HCT116 (cell line): ENCODE results near the gene TMEM135. TPM values are rescaled to one million over a fixed set of nuclear protein-coding genes. Genes with fewer than 3 reads are reported as not detected.

Experiments used
- ATAC-seq: fragments of 200-7000 bp; cut with Tn5 transposase; 2 replicates; pipeline ENCODE4 v1.9.1; 2020; ENCODE audit warnings: mild to moderate bottlenecking, moderate library complexity
- BruUV-seq: library from RNA; stranded (reverse); fragments of 400-500 nt; replicated peaks from 2 replicates; lab custom pipeline; 2021; lab: Mats Ljungman, UMichigan
- CTCF ChIA-PET: fragments of 300-600 bp; sonication (Branson Sonifier 250); formaldehyde crosslinking; loops from one replicate; lab custom pipeline; 2021; ENCODE audit warnings: antibody characterized with exemption; lab: Charles Lee
- POLR2A ChIA-PET: fragments of 300-600, 350-600 bp; sonication (Branson Sonifier 250); formaldehyde crosslinking; loops from one replicate; lab custom pipeline; 2021; ENCODE audit warnings: antibody characterized with exemption; lab: Charles Lee
- RAD21 ChIA-PET, 2 experiments: fragments of 300-600 bp; sonication (Branson Sonifier 250); formaldehyde crosslinking; loops; one replicate each; lab custom pipeline; 2023; ENCODE audit warnings: low total read pairs in 2 of 2; ENCODE audit not compliant: uncharacterized antibody in 2 of 2, unreplicated experiment in 2 of 2, low non-redundant PET in 1 of 2; lab: Charles Lee
- DNase-seq: peaks from one replicate; pipeline ENCODE4 v3.0.0-alpha.2; 2010; ENCODE audit warnings: low read depth, low spot score
- H2AFZ ChIP-seq: fragments of 200-600 bp; shearing (Covaris generic), sonication (generic); 2 replicates; pipeline ENCODE4 v1.6.1; 2017; ENCODE audit warnings: low read depth, mixed run types, mixed read lengths, antibody characterized with exemption, low read length; ENCODE audit not compliant: poor library complexity, severe bottlenecking
- H3K27ac ChIP-seq: 2 replicates; pipeline ENCODE4 v1.5.1; 2012; ENCODE audit warnings: low read depth, low read length
- H3K27me3 ChIP-seq: fragments of 200-600 bp; sonication (generic); 2 replicates; pipeline ENCODE4 v1.6.1; 2016; ENCODE audit warnings: mixed run types, low read length, mixed read lengths; ENCODE audit not compliant: insufficient read depth
- H3K36me3 ChIP-seq, 2 experiments: fragments of 200-500 bp in 1 of 2; fragments of 200-600 bp in 1 of 2; sonication (Bioruptor generic) in 1 of 2; sonication (generic) in 1 of 2; 2 replicates each; pipeline versions ENCODE4 v1.5.1 to v1.6.1; 2014 to 2016; ENCODE audit warnings: low read length in 2 of 2, inconsistent platforms in 1 of 2, mixed read lengths in 1 of 2, mixed run types in 1 of 2; ENCODE audit not compliant: insufficient read depth in 2 of 2, control insufficient read depth in 1 of 2
- H3K4me1 ChIP-seq, 2 experiments: fragments of 200-600 bp in 1 of 2; sonication (generic) in 1 of 2; 2 replicates each; pipeline versions ENCODE4 v1.5.1 to v1.6.1; 2012 to 2017; ENCODE audit warnings: low read length in 2 of 2, inconsistent platforms in 1 of 2, mild to moderate bottlenecking in 1 of 2, mixed read lengths in 1 of 2, mixed run types in 1 of 2, moderate library complexity in 1 of 2; ENCODE audit not compliant: insufficient read depth in 2 of 2, control insufficient read depth in 1 of 2
- H3K4me2 ChIP-seq: fragments of 200-600 bp; sonication (generic); 2 replicates; pipeline ENCODE4 v1.6.1; 2017; ENCODE audit warnings: mixed run types, low read length, mixed read lengths
- H3K4me3 ChIP-seq, 2 experiments: fragments of 200-600 bp in 1 of 2; sonication (generic) in 1 of 2; replicated peaks in 1 of 2; 2 replicates each; pipeline ENCODE4 v1.5.1; 2011 to 2016; ENCODE audit warnings: low read length in 2 of 2, control low read depth in 1 of 2, low read depth in 1 of 2, mild to moderate bottlenecking in 1 of 2, mixed read lengths in 1 of 2, mixed run types in 1 of 2
- H3K79me2 ChIP-seq: fragments of 200-600 bp; sonication (generic); 2 replicates; pipeline ENCODE4 v1.6.1; 2017; ENCODE audit warnings: mild to moderate bottlenecking, mixed run types, low read length, moderate library complexity, mixed read lengths; ENCODE audit not compliant: insufficient read depth
- H3K9ac ChIP-seq: fragments of 200-600 bp; sonication (generic); 2 replicates; pipeline ENCODE4 v1.6.1; 2016; ENCODE audit warnings: low read length, mixed read lengths
- H3K9me2 ChIP-seq: fragments of 200-600 bp; sonication (generic), shearing (Covaris generic); 2 replicates; pipeline ENCODE4 v1.6.1; 2017; ENCODE audit warnings: mixed run types, mild to moderate bottlenecking, moderate library complexity; ENCODE audit not compliant: insufficient read depth
- H3K9me3 ChIP-seq, 2 experiments: fragments of 200-500 bp in 1 of 2; fragments of 200-600 bp in 1 of 2; sonication (Bioruptor generic) in 1 of 2; sonication (generic) in 1 of 2; 2 replicates each; pipeline ENCODE4 v1.6.1; 2014 to 2017; ENCODE audit warnings: low read length in 2 of 2, mixed read lengths in 2 of 2, inconsistent platforms in 1 of 2, low read depth in 1 of 2, mild to moderate bottlenecking in 1 of 2, mixed run types in 1 of 2, moderate library complexity in 1 of 2; ENCODE audit not compliant: control insufficient read depth in 1 of 2, insufficient read depth in 1 of 2
- H4K20me1 ChIP-seq: fragments of 200-600 bp; sonication (generic), shearing (Covaris generic); 2 replicates; pipeline ENCODE4 v1.6.1; 2017; ENCODE audit warnings: mixed run types, mild to moderate bottlenecking, moderate library complexity; ENCODE audit not compliant: insufficient read depth
- CBX3 ChIP-seq: IDR thresholded peaks from 2 replicates; pipeline ENCODE4 v1.6.1; 2012; ENCODE audit warnings: low read depth
- EZH2 ChIP-seq: fragments of 200-600 bp; sonication (generic); IDR thresholded peaks from 2 replicates; pipeline ENCODE4 v1.6.1; 2017; ENCODE audit warnings: antibody characterized with exemption, mixed run types
- JUND ChIP-seq: IDR thresholded peaks from 2 replicates; pipeline ENCODE4 v1.6.1; 2012
- POLR2AphosphoS5 ChIP-seq: IDR thresholded peaks from 2 replicates; pipeline ENCODE4 v1.6.1; 2011; ENCODE audit warnings: mild to moderate bottlenecking, low read depth, low read length, moderate library complexity
- YY1 ChIP-seq: IDR thresholded peaks from 2 replicates; pipeline ENCODE4 v1.6.1; 2011; ENCODE audit warnings: low read length, low read depth, moderate library complexity, mild to moderate bottlenecking; ENCODE audit not compliant: insufficient replicate concordance; ENCODE audit errors: extremely low read depth
- ZFX ChIP-seq: fragments of 450-650 bp; IDR thresholded peaks from 2 replicates; pipeline ENCODE4 v1.6.1; 2017
- intact Hi-C: fragments of 100-400 bp; cut with micrococcal nuclease; formaldehyde crosslinking; loops from 2 replicates; pipeline ENCODE4 v1.10.0; 2022
- total RNA-seq: library from RNA; stranded (reverse); gene quantifications from one replicate; pipeline ENCODE4 v1.2.1, GENCODE V29; 2021; ENCODE audit not compliant: unreplicated experiment
- TF ChIP-seq, protein P1 (sequence below), 3 experiments: fragments of 200-600 bp in 1 of 3; sonication (generic) in 1 of 3; IDR thresholded peaks in 2 of 3; conservative IDR thresholded peaks in 1 of 3; 2 replicates each; pipeline ENCODE4 v1.5.1; 2012 to 2017; ENCODE audit warnings: low read depth in 2 of 3, low read length in 2 of 3, antibody characterized with exemption in 1 of 3, borderline replicate concordance in 1 of 3, control low read depth in 1 of 3, mild to moderate bottlenecking in 1 of 3, mixed read lengths in 1 of 3, mixed run types in 1 of 3, moderate library complexity in 1 of 3; ENCODE audit not compliant: insufficient read depth in 1 of 3
- TF ChIP-seq, protein P2 (sequence below): IDR thresholded peaks from 2 replicates; pipeline ENCODE4 v1.6.1; 2011; ENCODE audit warnings: mild to moderate bottlenecking, low read length, moderate library complexity; ENCODE audit not compliant: insufficient replicate concordance; ENCODE audit errors: extremely low read depth
- TF ChIP-seq, protein P3 (sequence below): IDR thresholded peaks from 2 replicates; pipeline ENCODE4 v1.6.1; 2012

Gene TMEM135
- total RNA-seq, 1 experiment from 2014 or later = 50.6 TPM

DNA sequence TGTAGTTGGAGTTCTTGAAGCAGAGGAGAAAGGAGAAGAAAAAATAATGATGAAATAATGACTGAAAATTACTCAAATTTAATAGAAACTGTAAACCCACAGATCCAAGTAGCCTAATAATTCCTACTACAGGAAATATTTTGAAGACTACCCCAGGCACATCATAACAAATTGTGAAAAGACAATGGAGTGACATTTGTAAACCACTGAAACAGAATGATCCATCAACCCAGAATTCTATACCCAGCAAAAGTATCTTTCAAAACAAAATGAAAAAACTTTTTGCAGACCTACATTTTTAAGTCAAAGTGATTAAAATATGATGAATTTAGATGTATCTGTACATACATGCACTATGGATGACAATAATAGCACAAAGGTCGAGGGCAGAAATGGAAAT, 194.6 kb downstream of the TMEM135 start:
- no TSS peak for BruUV-seq

More for the DNA sequence above, 194.6 kb downstream of the TMEM135 start:
- Histone ChIP-seq H3K4me2 (no peak overlapping the region), H3K9me2 (no peaks in the 10 kb centered on the region), H3K27ac (no peak overlapping the region), H3K4me1 (no peaks in the 10 kb centered on the region), H3K4me3 (no peak overlapping the region), H2AFZ (no peak overlapping the region), H3K79me2 (no peaks in the 10 kb centered on the region), H3K9me3 (no peaks in the 10 kb centered on the region; a peak in 1 of 4 replicates), H4K20me1 (no peaks in the 10 kb centered on the region), H3K9ac (no peak overlapping the region), H3K27me3 (no peaks in the 10 kb centered on the region), H3K36me3 (no peaks in the 10 kb centered on the region)
- CTCF ChIA-PET = no interaction called here
- RAD21 ChIA-PET = no interaction called here
- ATAC-seq = no peak
- DNase-seq = no peak
- TF ChIP-seq ZFX (no peak), POLR2AphosphoS5 (no peak), JUND (no peak), CBX3 (no peak), YY1 (no peak), EZH2 (no peak)
- TF ChIP-seq, protein P1, sequence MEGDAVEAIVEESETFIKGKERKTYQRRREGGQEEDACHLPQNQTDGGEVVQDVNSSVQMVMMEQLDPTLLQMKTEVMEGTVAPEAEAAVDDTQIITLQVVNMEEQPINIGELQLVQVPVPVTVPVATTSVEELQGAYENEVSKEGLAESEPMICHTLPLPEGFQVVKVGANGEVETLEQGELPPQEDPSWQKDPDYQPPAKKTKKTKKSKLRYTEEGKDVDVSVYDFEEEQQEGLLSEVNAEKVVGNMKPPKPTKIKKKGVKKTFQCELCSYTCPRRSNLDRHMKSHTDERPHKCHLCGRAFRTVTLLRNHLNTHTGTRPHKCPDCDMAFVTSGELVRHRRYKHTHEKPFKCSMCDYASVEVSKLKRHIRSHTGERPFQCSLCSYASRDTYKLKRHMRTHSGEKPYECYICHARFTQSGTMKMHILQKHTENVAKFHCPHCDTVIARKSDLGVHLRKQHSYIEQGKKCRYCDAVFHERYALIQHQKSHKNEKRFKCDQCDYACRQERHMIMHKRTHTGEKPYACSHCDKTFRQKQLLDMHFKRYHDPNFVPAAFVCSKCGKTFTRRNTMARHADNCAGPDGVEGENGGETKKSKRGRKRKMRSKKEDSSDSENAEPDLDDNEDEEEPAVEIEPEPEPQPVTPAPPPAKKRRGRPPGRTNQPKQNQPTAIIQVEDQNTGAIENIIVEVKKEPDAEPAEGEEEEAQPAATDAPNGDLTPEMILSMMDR (IDR thresholded peaks at IDR 0.05 in 2 of 3, conservative IDR thresholded peaks at IDR 0.05 in 1 of 3; ENCODE audit: borderline replicate concordance in 1 of 3, insufficient read depth in 1 of 3, low read depth in 2 of 3, low read length in 2 of 3) = no peak
- TF ChIP-seq, protein P2, sequence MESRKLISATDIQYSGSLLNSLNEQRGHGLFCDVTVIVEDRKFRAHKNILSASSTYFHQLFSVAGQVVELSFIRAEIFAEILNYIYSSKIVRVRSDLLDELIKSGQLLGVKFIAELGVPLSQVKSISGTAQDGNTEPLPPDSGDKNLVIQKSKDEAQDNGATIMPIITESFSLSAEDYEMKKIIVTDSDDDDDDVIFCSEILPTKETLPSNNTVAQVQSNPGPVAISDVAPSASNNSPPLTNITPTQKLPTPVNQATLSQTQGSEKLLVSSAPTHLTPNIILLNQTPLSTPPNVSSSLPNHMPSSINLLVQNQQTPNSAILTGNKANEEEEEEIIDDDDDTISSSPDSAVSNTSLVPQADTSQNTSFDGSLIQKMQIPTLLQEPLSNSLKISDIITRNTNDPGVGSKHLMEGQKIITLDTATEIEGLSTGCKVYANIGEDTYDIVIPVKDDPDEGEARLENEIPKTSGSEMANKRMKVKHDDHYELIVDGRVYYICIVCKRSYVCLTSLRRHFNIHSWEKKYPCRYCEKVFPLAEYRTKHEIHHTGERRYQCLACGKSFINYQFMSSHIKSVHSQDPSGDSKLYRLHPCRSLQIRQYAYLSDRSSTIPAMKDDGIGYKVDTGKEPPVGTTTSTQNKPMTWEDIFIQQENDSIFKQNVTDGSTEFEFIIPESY = no peak
- TF ChIP-seq, protein P3, sequence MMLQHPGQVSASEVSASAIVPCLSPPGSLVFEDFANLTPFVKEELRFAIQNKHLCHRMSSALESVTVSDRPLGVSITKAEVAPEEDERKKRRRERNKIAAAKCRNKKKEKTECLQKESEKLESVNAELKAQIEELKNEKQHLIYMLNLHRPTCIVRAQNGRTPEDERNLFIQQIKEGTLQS = no peak
- POLR2A ChIA-PET = no interaction called here
- intact Hi-C loops = no loop called here
